Myocyte (in vitro differentiated cells): ENCODE data around the gene SPRN. TPM values are rescaled to one million over a fixed set of nuclear protein-coding genes. Genes with fewer than 3 reads are reported as not detected.
"Not testable (repeated sequence)": the region's sequence is repeated elsewhere in the genome, so short reads cannot be mapped to it uniquely, and the experiment has no call there.

Experiments
- DNase-seq: peaks from one replicate; pipeline ENCODE4 v3.0.0-alpha.2; 2012; ENCODE audit warnings: low read depth
- polyA plus RNA-seq: library from polyadenylated mRNA; unstranded; fragments of >200 nt; gene quantifications from one replicate; pipeline ENCODE4 v1.2.1, GENCODE V29; 2012; ENCODE audit warnings: missing spikeins
- total RNA-seq: library from RNA; depleted of rRNA; stranded (reverse); fragments of >200 nt; gene quantifications from 2 replicates; pipeline ENCODE4 v1.2.3, GENCODE V29; 2014

The SPRN gene
- 0.05 and 0.08 TPM in 2 replicates for total RNA-seq
- polyA plus RNA-seq: 2.4 TPM

- not testable (repeated sequence) for DNase-seq
These were observed at the start of gene SPRN for GRCh38 chr10:133424601-133425000. SPRN (minus strand) TSS chr10:133424625; CDS start chr10:133423681, 944 bp downstream.

GRCh38 chr10:133474027-133474426 is 49.6 kb upstream of the SPRN start:
- DNase-seq: no peak

- no peak for DNase-seq
These were observed 48.8 kb upstream of the SPRN start for GRCh38 chr10:133473270-133473669.

- no peak for DNase-seq
These were observed 47.1 kb upstream of the SPRN start for GRCh38 chr10:133471300-133472109.

- DNase-seq: not testable (repeated sequence)
These were observed 44.8 kb upstream of the SPRN start for GRCh38 chr10:133469205-133469604.

GRCh38 chr10:133467286-133467911 is 43.0 kb upstream of the SPRN start:
- DNase-seq: no peak

GRCh38 chr10:133466683-133467275 is 42.4 kb upstream of the SPRN start:
- no peak for DNase-seq

GRCh38 chr10:133465950-133466474 is 41.6 kb upstream of the SPRN start:
- no peak for DNase-seq

- no peak for DNase-seq
These were observed 40.9 kb upstream of the SPRN start for GRCh38 chr10:133465191-133465949.

GRCh38 chr10:133464582-133465031 is 40.2 kb upstream of the SPRN start:
- no peak for DNase-seq

GRCh38 chr10:133462512-133463305 is 38.3 kb upstream of the SPRN start:
- no peak for DNase-seq

- no peak for DNase-seq
These were observed 37.4 kb upstream of the SPRN start for GRCh38 chr10:133461841-133462240.

- DNase-seq: no peak
These were observed 36.6 kb upstream of the SPRN start for GRCh38 chr10:133461027-133461426.

- DNase-seq: no peak
These were observed 35.9 kb upstream of the SPRN start for GRCh38 chr10:133460208-133460769.

GRCh38 chr10:133459454-133460207 is 35.2 kb upstream of the SPRN start:
- DNase-seq: no peak

- no peak for DNase-seq
These were observed 34.5 kb upstream of the SPRN start for GRCh38 chr10:133458710-133459453.

GRCh38 chr10:133458021-133458709 is 33.7 kb upstream of the SPRN start:
- DNase-seq: no peak
